ENCODE measurements around the gene ADPRH.

The ADPRH gene

GRCh38 chr3:119555309-119555735 lies 24.0 kb upstream of the ADPRH start:
- Histone ChIP-seq H2BK12ac (ENCODE audit: low read length) (no peak overlapping the region), H3K27ac (ENCODE audit: low read depth, low read length) (no peak overlapping the region), H4K12ac (ENCODE audit: low read depth, low read length) (no peak overlapping the region), H3K4ac (ENCODE audit: low read depth, low read length) (no peak overlapping the region), H2AFZ (ENCODE audit: insufficient read depth, low read length, poor library complexity) (no peak overlapping the region), H3K27me3 (ENCODE audit: insufficient read depth, low read length) (no peaks in the 10 kb centered on the region), H4K8ac (ENCODE audit: low read depth, low read length) (no peak overlapping the region), H3K79me2 (ENCODE audit: control insufficient read depth, insufficient read depth, low read length, poor library complexity) (no peaks in the 10 kb centered on the region), H3K36me3 (ENCODE audit: control insufficient read depth in 1 of 2, insufficient read depth in 2 of 2, low read length in 2 of 2) (no peaks in the 10 kb centered on the region), H2BK5ac (ENCODE audit: low read depth, low read length, poor library complexity) (no peak overlapping the region), H3K4me2 (ENCODE audit: low read length) (no peak overlapping the region), H3K9ac (ENCODE audit: low read length) (no peak overlapping the region), H3K23ac (ENCODE audit: low read length) (no peak overlapping the region), H2AK5ac (ENCODE audit: low read length) (no peak overlapping the region), H3K18ac (ENCODE audit: low read length) (no peak overlapping the region), H4K91ac (ENCODE audit: low read depth, low read length) (no peak overlapping the region), H3K4me1 (ENCODE audit: control insufficient read depth in 1 of 2, insufficient read depth in 2 of 2, low read length in 2 of 2) (no peaks in the 10 kb centered on the region), H3K14ac (ENCODE audit: low read length) (no peak overlapping the region), H3K79me1 (ENCODE audit: low read length) (no peaks in the 10 kb centered on the region), H3K4me3 (ENCODE audit: low read depth, low read length) (no peak overlapping the region), H2BK120ac (ENCODE audit: insufficient read depth, low read length, poor library complexity) (no peak overlapping the region), H3K9me3 (ENCODE audit: insufficient read depth, low read depth, low read length) (peaks cover 2% of the 10 kb centered on the region)
- no CpG with 5 or more reads among the region's 4 CpGs for WGBS (ENCODE audit: extremely low coverage, insufficient coverage, insufficient read length)
- peak; percentile 19 to 32 for DNase-seq

GRCh38 chr3:119555929-119556328 lies 23.4 kb upstream of the ADPRH start:
- Histone ChIP-seq H3K79me1 (ENCODE audit: low read length) (no peaks in the 10 kb centered on the region), H3K9ac (ENCODE audit: low read length) (no peak overlapping the region), H4K91ac (ENCODE audit: low read depth, low read length) (no peak overlapping the region), H3K4ac (ENCODE audit: low read depth, low read length) (no peak overlapping the region), H4K8ac (ENCODE audit: low read depth, low read length) (no peak overlapping the region), H2BK12ac (ENCODE audit: low read length) (no peak overlapping the region), H3K27ac (ENCODE audit: low read depth, low read length) (no peak overlapping the region), H3K4me1 (ENCODE audit: control insufficient read depth in 1 of 2, insufficient read depth in 2 of 2, low read length in 2 of 2) (no peaks in the 10 kb centered on the region), H3K4me3 (ENCODE audit: low read depth, low read length) (no peak overlapping the region), H3K18ac (ENCODE audit: low read length) (no peak overlapping the region), H3K79me2 (ENCODE audit: control insufficient read depth, insufficient read depth, low read length, poor library complexity) (no peaks in the 10 kb centered on the region), H4K12ac (ENCODE audit: low read depth, low read length) (no peak overlapping the region), H2BK5ac (ENCODE audit: low read depth, low read length, poor library complexity) (no peak overlapping the region), H2AK5ac (ENCODE audit: low read length) (no peak overlapping the region), H3K4me2 (ENCODE audit: low read length) (no peak overlapping the region), H3K36me3 (ENCODE audit: control insufficient read depth in 1 of 2, insufficient read depth in 2 of 2, low read length in 2 of 2) (no peaks in the 10 kb centered on the region), H3K23ac (ENCODE audit: low read length) (no peak overlapping the region), H3K27me3 (ENCODE audit: insufficient read depth, low read length) (no peaks in the 10 kb centered on the region), H3K14ac (ENCODE audit: low read length) (no peak overlapping the region), H2AFZ (ENCODE audit: insufficient read depth, low read length, poor library complexity) (no peak overlapping the region), H3K9me3 (ENCODE audit: insufficient read depth, low read depth, low read length) (peaks cover 2% of the 10 kb centered on the region), H2BK120ac (ENCODE audit: insufficient read depth, low read length, poor library complexity) (no peak overlapping the region)
- WGBS (ENCODE audit: extremely low coverage, insufficient coverage, insufficient read length), result no CpG with 5 or more reads among the region's 1 CpG
- no peak for DNase-seq

DNA sequence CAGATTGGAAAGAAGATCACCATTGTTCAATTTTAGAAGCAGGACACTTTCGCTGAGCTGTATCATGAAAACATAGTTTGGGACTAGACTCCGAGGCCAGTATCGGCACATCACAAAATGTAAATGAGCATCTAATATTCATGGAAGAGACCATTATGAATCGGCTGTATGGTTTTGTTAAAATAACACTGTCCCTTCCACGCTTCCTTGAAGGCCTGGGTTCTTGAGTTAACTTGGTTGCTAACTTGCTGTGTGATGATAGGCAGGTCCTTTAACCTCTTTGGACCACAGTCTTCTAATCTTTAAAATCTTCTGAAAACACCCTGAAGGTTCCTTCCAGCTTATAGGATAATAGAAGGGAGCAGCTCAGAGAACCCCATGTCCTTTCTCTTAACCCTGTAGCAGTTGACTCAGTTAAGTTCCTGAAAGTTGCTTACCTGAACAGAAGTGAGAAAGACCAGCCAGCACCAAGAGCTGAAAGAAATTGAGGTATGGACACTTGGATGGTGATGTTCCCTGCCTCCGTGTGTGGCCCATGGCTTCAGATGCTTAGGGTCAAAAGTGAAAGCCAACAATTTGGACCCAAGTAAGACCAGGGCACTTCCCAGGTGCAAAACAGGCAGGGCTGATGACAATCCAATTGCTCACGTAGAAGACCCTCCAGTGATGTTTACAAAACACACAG lies 22.0 kb upstream of the ADPRH start:
- Histone ChIP-seq H4K12ac (ENCODE audit: low read depth, low read length) (no peak overlapping the region), H3K9me3 (ENCODE audit: insufficient read depth, low read depth, low read length) (peaks cover 2% of the 10 kb centered on the region), H2BK120ac (ENCODE audit: insufficient read depth, low read length, poor library complexity) (no peak overlapping the region), H3K27me3 (ENCODE audit: insufficient read depth, low read length) (no peaks in the 10 kb centered on the region), H3K4me1 (ENCODE audit: control insufficient read depth in 1 of 2, insufficient read depth in 2 of 2, low read length in 2 of 2) (no peaks in the 10 kb centered on the region), H3K9ac (ENCODE audit: low read length) (no peak overlapping the region), H3K27ac (ENCODE audit: low read depth, low read length) (no peak overlapping the region), H3K4me3 (ENCODE audit: low read depth, low read length) (no peak overlapping the region), H2AK5ac (ENCODE audit: low read length) (no peak overlapping the region), H3K36me3 (ENCODE audit: control insufficient read depth in 1 of 2, insufficient read depth in 2 of 2, low read length in 2 of 2) (no peaks in the 10 kb centered on the region), H3K4ac (ENCODE audit: low read depth, low read length) (no peak overlapping the region), H3K18ac (ENCODE audit: low read length) (no peak overlapping the region), H3K23ac (ENCODE audit: low read length) (no peak overlapping the region), H2AFZ (ENCODE audit: insufficient read depth, low read length, poor library complexity) (no peak overlapping the region), H2BK12ac (ENCODE audit: low read length) (no peak overlapping the region), H4K8ac (ENCODE audit: low read depth, low read length) (no peak overlapping the region), H3K79me2 (ENCODE audit: control insufficient read depth, insufficient read depth, low read length, poor library complexity) (no peaks in the 10 kb centered on the region), H4K91ac (ENCODE audit: low read depth, low read length) (no peak overlapping the region), H2BK5ac (ENCODE audit: low read depth, low read length, poor library complexity) (no peak overlapping the region), H3K79me1 (ENCODE audit: low read length) (no peaks in the 10 kb centered on the region), H3K14ac (ENCODE audit: low read length) (no peak overlapping the region), H3K4me2 (ENCODE audit: low read length) (no peak overlapping the region)
- no peak for DNase-seq
- no CpG with 5 or more reads among the region's 7 CpGs for WGBS (ENCODE audit: extremely low coverage, insufficient coverage, insufficient read length)

- Histone ChIP-seq H3K23ac (ENCODE audit: low read length) (no peak overlapping the region), H2BK12ac (ENCODE audit: low read length) (no peak overlapping the region), H3K4ac (ENCODE audit: low read depth, low read length) (no peak overlapping the region), H3K27ac (ENCODE audit: low read depth, low read length) (no peak overlapping the region), H3K4me2 (ENCODE audit: low read length) (no peak overlapping the region), H3K79me1 (ENCODE audit: low read length) (no peaks in the 10 kb centered on the region), H2AFZ (ENCODE audit: insufficient read depth, low read length, poor library complexity) (no peak overlapping the region), H2BK120ac (ENCODE audit: insufficient read depth, low read length, poor library complexity) (no peak overlapping the region), H3K36me3 (ENCODE audit: control insufficient read depth in 1 of 2, insufficient read depth in 2 of 2, low read length in 2 of 2) (no peaks in the 10 kb centered on the region), H3K79me2 (ENCODE audit: control insufficient read depth, insufficient read depth, low read length, poor library complexity) (no peaks in the 10 kb centered on the region), H2BK5ac (ENCODE audit: low read depth, low read length, poor library complexity) (no peak overlapping the region), H3K9me3 (ENCODE audit: insufficient read depth, low read depth, low read length) (peaks cover 2% of the 10 kb centered on the region), H4K8ac (ENCODE audit: low read depth, low read length) (no peak overlapping the region), H4K91ac (ENCODE audit: low read depth, low read length) (no peak overlapping the region), H3K4me3 (ENCODE audit: low read depth, low read length) (no peak overlapping the region), H3K27me3 (ENCODE audit: insufficient read depth, low read length) (no peaks in the 10 kb centered on the region), H4K12ac (ENCODE audit: low read depth, low read length) (no peak overlapping the region), H2AK5ac (ENCODE audit: low read length) (no peak overlapping the region), H3K4me1 (ENCODE audit: control insufficient read depth in 1 of 2, insufficient read depth in 2 of 2, low read length in 2 of 2) (no peaks in the 10 kb centered on the region), H3K18ac (ENCODE audit: low read length) (no peak overlapping the region), H3K14ac (ENCODE audit: low read length) (no peak overlapping the region), H3K9ac (ENCODE audit: low read length) (no peak overlapping the region)
- no CpG with 5 or more reads among the region's 3 CpGs for WGBS (ENCODE audit: extremely low coverage, insufficient coverage, insufficient read length)
- DNase-seq, result no peak
Measured at GRCh38 chr3:119557877-119558269, 21.4 kb upstream of the ADPRH start.
